Esophagus muscularis mucosa (tissue), 4 donors: ENCODE data around the gene CCDC160. TPM values are rescaled to one million over a fixed set of nuclear protein-coding genes. Genes with fewer than 3 reads are reported as not detected.

Source experiments
- DNase-seq: peaks from one replicate; pipeline ENCODE4 v3.0.0-alpha.2; 2017; ENCODE audit errors: extremely low spot score
- H3K27ac ChIP-seq, 4 donors: fragments of 200-600 bp; sonication (generic); replicated peaks in 1 of 4; 1 replicate in 3 of 4; 2 replicates in 1 of 4; pipeline ENCODE4 v1.5.1; 2016 to 2019; ENCODE audit warnings: mild to moderate bottlenecking in 1 of 4
- H3K27me3 ChIP-seq, 4 donors: fragments of 200-600 bp; sonication (generic); one replicate each; pipeline versions ENCODE4 v1.5.1 to v1.6.0; 2016 to 2019
- H3K36me3 ChIP-seq, 4 donors: fragments of 200-600 bp; sonication (generic); one replicate each; pipeline ENCODE4 v1.5.1; 2016 to 2019
- H3K4me1 ChIP-seq, 4 donors: fragments of 200-600 bp; sonication (generic); one replicate each; pipeline ENCODE4 v1.5.1; 2016 to 2019
- H3K4me3 ChIP-seq, 4 donors: fragments of 200-600 bp; sonication (generic); 1 replicate in 2 of 4; 2 replicates in 2 of 4; pipeline ENCODE4 v1.5.1; 2016 to 2019; ENCODE audit warnings: mild to moderate bottlenecking in 4 of 4, moderate library complexity in 1 of 4
- H3K9me3 ChIP-seq, 4 donors: fragments of 200-600 bp; sonication (generic); 1 replicate in 3 of 4; 2 replicates in 1 of 4; pipeline ENCODE4 v1.5.1; 2016 to 2019
- CTCF ChIP-seq, 3 experiments: fragments of 200-600 bp in 2 of 3; fragments of 450-650 bp in 1 of 3; sonication (generic) in 2 of 3; IDR thresholded peaks; one replicate each; pipeline ENCODE4 v1.5.1; 2017 to 2019; ENCODE audit warnings: antibody characterized with exemption in 3 of 3, mild to moderate bottlenecking in 2 of 3, moderate library complexity in 1 of 3
- EP300 ChIP-seq: sonication (generic); formaldehyde crosslinking; IDR thresholded peaks from one replicate; pipeline ENCODE4 v1.6.1; 2017; ENCODE audit warnings: antibody characterized with exemption
- POLR2A ChIP-seq: fragments of 450-650 bp; IDR thresholded peaks from one replicate; pipeline ENCODE4 v1.6.1; 2017; ENCODE audit warnings: antibody characterized with exemption, moderate library complexity, mild to moderate bottlenecking, low read depth
- POLR2AphosphoS5 ChIP-seq, 2 donors: sonication (generic); formaldehyde crosslinking; IDR thresholded peaks; one replicate each; pipeline ENCODE4 v1.6.1; 2017; ENCODE audit warnings: antibody characterized with exemption in 2 of 2
- WGBS: methylation state at CpG from one replicate; pipeline ENCODE4 v1.1.5; 2018; 5-methylcytosine and 5-hydroxymethylcytosine counted together
- intact Hi-C: fragments of 100-400 bp; cut with DNase I; formaldehyde crosslinking; loops from one replicate; pipeline ENCODE4 v1.15.1; 2023
- total RNA-seq, 4 donors: library from RNA; depleted of rRNA; stranded (reverse); fragments of >200 nt; gene quantifications; one replicate each; pipeline versions ENCODE4 v1.1.0 to v1.2.1, GENCODE V29; 2016

CCDC160 gene
- total RNA-seq, 4 donors from 2014 or later = not detected

GRCh38 chrX:134240209-134240608 is 3.2 kb downstream of the CCDC160 start:
- WGBS = 48% methylated on average over 2 of the region's 2 CpGs
- intact Hi-C loops = no loop called here
- Histone ChIP-seq H3K9me3 (no peaks in the 10 kb centered on the region), H3K27me3 (no peaks in the 10 kb centered on the region), H3K4me3 (no peak overlapping the region), H3K36me3 (no peaks in the 10 kb centered on the region), H3K4me1 (peaks cover 0 to 12% (median 5%) of the 10 kb centered on the region in 4 donors), H3K27ac (no peak overlapping the region)
- TF ChIP-seq POLR2AphosphoS5 (IDR thresholded peaks at IDR 0.05) (no peak), EP300 (no peak), POLR2A (no peak), CTCF (IDR thresholded peaks at IDR 0.05) (no peak)
- no peak for DNase-seq

- WGBS = 39% methylated on average over 1 of the region's 1 CpG
- TF ChIP-seq POLR2AphosphoS5 (IDR thresholded peaks at IDR 0.05) (no peak), CTCF (IDR thresholded peaks at IDR 0.05) (no peak), POLR2A (no peak), EP300 (no peak)
- H3K4me3 ChIP-seq = no peak overlapping the region
Measured at GRCh38 chrX:134241960-134242619, 5.1 kb downstream of the CCDC160 start.

GRCh38 chrX:134244043-134244442 is 7.1 kb downstream of the CCDC160 start:
- intact Hi-C loops = no loop called here
- Histone ChIP-seq H3K36me3 (no peaks in the 10 kb centered on the region), H3K9me3 (no peaks in the 10 kb centered on the region), H3K27me3 (peaks cover 0 to 3% (median 0%) of the 10 kb centered on the region in 4 donors), H3K27ac (no peak overlapping the region), H3K4me3 (no peak overlapping the region), H3K4me1 (no peaks in the 10 kb centered on the region)
- TF ChIP-seq EP300 (no peak), CTCF (IDR thresholded peaks at IDR 0.05) (no peak), POLR2AphosphoS5 (IDR thresholded peaks at IDR 0.05) (no peak), POLR2A (no peak)
- no peak for DNase-seq

More at GRCh38 chrX:134241960-134242619, 5.1 kb downstream of the CCDC160 start:
- Histone ChIP-seq H3K36me3 (no peaks in the 10 kb centered on the region), H3K4me1 (peaks cover 0 to 5% (median 2%) of the 10 kb centered on the region in 4 donors), H3K9me3 (no peaks in the 10 kb centered on the region), H3K27ac (no peak overlapping the region), H3K27me3 (no peaks in the 10 kb centered on the region)
- intact Hi-C loops = no loop called here
- no peak for DNase-seq

GRCh38 chrX:134246282-134246681 is 9.3 kb downstream of the CCDC160 start:
- DNase-seq = no peak
- Histone ChIP-seq H3K4me1 (no peaks in the 10 kb centered on the region), H3K27me3 (peaks cover 0 to 3% (median 0%) of the 10 kb centered on the region in 4 donors), H3K36me3 (no peaks in the 10 kb centered on the region), H3K27ac (no peak overlapping the region), H3K4me3 (no peak overlapping the region), H3K9me3 (no peaks in the 10 kb centered on the region)
- intact Hi-C loops = no loop called here
- no peak for TF ChIP-seq POLR2A
- TF ChIP-seq POLR2AphosphoS5 (IDR thresholded peaks at IDR 0.05) = no peak
- TF ChIP-seq CTCF (IDR thresholded peaks at IDR 0.05) = no peak
- 49% methylated on average over 7 of the region's 7 CpGs for WGBS

GRCh38 chrX:134247492-134247891 is 10.5 kb downstream of the CCDC160 start:
- no peak for DNase-seq
- no peaks in the 10 kb centered on the region for H3K9me3 ChIP-seq
- H3K27me3 ChIP-seq = peaks cover 0 to 3% (median 0%) of the 10 kb centered on the region in 4 donors
- WGBS = 83% methylated on average over 3 of the region's 3 CpGs
- H3K27ac ChIP-seq = no peak overlapping the region
- intact Hi-C loops = no loop called here
- TF ChIP-seq CTCF (IDR thresholded peaks at IDR 0.05) (no peak), POLR2AphosphoS5 (IDR thresholded peaks at IDR 0.05) (no peak), POLR2A (no peak), EP300 (no peak)
- H3K4me3 ChIP-seq = no peak overlapping the region
- H3K4me1 ChIP-seq = no peaks in the 10 kb centered on the region
- H3K36me3 ChIP-seq = no peaks in the 10 kb centered on the region
